Kidney epithelial cell (primary cell): Measurements from ENCODE around the gene TBC1D5. TPM values are rescaled to one million over a fixed set of nuclear protein-coding genes. Genes with fewer than 3 reads are reported as not detected.

ENCODE experiments used
- DNase-seq: peaks from one replicate; pipeline ENCODE4 v3.0.0-alpha.2; 2010; ENCODE audit warnings: low read depth
- H3K27me3 ChIP-seq: 2 replicates; pipeline ENCODE4 v1.6.0; 2011; ENCODE audit warnings: low read length; ENCODE audit not compliant: control insufficient read depth, insufficient read depth
- H3K36me3 ChIP-seq: 2 replicates; pipeline ENCODE4 v1.5.1; 2011; ENCODE audit warnings: low read length; ENCODE audit not compliant: control insufficient read depth, insufficient read depth
- H3K4me3 ChIP-seq: 2 replicates; pipeline ENCODE4 v1.5.1; 2011; ENCODE audit warnings: low read depth, mild to moderate bottlenecking, control low read depth, low read length
- total RNA-seq: library from RNA; depleted of rRNA; stranded (reverse); fragments of >200 nt; gene quantifications from 2 replicates; pipeline ENCODE4 v1.2.3, GENCODE V29; 2015
- TF ChIP-seq, protein P1 (sequence below): IDR thresholded peaks from 2 replicates; pipeline ENCODE4 v1.5.1; 2011; ENCODE audit warnings: mild to moderate bottlenecking, moderate library complexity, low read length, control low read depth, inconsistent platforms; ENCODE audit not compliant: insufficient read depth, poor library complexity, severe bottlenecking

Gene TBC1D5
- total RNA-seq, 1 donor from 2014 or later, result 100 TPM

DNA sequence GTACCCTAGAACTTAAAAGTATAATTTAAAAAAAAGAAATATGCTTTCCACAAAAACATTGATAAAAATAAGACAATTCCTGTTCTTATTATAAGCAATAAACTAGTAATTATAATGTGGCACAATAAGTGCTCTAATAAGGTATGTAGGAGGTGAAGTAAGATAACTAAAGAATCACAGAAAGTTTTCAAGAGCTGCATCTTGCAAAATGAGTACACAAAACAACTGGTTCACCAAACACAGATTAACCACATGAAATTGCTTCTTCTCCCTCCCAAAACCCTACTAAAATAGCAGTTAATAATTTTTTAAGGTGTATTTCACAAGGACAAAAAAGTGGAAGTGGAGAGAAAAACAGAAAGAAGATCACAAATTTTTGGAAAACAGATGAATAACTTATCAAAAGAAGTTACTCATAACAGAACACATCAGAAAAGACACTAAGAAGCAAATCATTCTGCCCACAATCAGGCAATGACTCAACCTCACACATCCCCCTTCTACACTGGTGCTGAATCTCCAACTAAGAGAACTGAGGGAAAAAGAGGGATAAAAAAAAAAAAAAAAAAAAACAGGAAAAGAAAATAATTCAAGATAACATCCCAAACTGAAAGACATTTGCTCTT, 64.2 kb downstream of the TBC1D5 start:
- no peak overlapping the region for H3K4me3 ChIP-seq
- DNase-seq, result peak; percentile 9
- H3K36me3 ChIP-seq, result no peaks in the 10 kb centered on the region

DNA sequence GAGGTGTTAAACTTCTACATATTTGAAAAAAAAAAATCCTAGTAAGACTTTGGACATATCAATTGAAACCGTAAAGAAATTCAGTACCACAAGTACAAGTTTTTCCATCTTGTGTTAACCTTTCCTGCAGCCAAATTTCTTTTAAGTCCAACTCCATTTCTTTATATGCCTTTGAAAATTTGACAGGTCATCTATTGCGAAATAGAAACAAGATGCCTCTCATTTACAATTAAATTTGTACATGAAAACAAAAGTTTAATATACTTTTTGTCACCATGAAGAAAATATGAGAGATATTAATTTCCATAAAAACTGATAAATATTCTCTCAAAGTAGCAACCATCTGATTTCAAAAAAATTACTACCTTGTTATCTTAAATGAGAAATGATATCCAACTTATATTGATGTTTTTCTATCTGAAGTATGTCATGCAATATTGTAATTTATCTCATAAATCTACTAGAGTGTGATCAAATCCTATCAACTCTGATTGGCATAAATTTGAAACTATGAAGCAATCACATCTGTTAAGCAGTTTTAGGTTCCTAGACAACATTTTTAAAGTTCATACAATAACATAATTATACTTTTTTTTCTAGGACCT, 68.2 kb downstream of the TBC1D5 start:
- no peak for DNase-seq
- H3K4me3 ChIP-seq, result no peak overlapping the region
- no peaks in the 10 kb centered on the region for H3K36me3 ChIP-seq
- TF ChIP-seq, protein P1, sequence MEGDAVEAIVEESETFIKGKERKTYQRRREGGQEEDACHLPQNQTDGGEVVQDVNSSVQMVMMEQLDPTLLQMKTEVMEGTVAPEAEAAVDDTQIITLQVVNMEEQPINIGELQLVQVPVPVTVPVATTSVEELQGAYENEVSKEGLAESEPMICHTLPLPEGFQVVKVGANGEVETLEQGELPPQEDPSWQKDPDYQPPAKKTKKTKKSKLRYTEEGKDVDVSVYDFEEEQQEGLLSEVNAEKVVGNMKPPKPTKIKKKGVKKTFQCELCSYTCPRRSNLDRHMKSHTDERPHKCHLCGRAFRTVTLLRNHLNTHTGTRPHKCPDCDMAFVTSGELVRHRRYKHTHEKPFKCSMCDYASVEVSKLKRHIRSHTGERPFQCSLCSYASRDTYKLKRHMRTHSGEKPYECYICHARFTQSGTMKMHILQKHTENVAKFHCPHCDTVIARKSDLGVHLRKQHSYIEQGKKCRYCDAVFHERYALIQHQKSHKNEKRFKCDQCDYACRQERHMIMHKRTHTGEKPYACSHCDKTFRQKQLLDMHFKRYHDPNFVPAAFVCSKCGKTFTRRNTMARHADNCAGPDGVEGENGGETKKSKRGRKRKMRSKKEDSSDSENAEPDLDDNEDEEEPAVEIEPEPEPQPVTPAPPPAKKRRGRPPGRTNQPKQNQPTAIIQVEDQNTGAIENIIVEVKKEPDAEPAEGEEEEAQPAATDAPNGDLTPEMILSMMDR, result no peak
- H3K27me3 ChIP-seq, result no peaks in the 10 kb centered on the region

More for the DNA sequence above, 64.2 kb downstream of the TBC1D5 start:
- H3K27me3 ChIP-seq, result no peaks in the 10 kb centered on the region
- TF ChIP-seq, protein P1, result no peak

DNA sequence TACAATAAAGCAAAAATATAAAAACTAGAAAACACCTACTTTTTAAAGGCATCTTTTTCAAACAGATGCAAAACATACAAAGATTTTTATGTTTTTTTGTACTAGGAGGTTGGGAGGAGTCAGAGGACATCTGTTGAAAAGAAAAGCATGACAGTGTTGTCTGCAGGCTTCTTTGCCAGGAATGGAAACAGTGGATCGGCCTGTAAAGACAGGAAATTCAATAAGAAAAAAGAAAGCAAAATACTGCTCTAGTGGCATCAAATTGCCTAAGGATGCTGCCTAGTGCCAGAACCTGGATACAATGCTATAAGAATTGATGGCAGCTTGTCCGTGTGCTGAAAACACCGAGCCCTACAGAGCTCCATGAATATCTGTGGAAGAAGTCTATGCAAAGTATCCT, 69.9 kb downstream of the TBC1D5 start:
- TF ChIP-seq, protein P1, result no peak
- H3K4me3 ChIP-seq, result no peak overlapping the region
- no peaks in the 10 kb centered on the region for H3K36me3 ChIP-seq
- no peak for DNase-seq
- no peaks in the 10 kb centered on the region for H3K27me3 ChIP-seq

DNA sequence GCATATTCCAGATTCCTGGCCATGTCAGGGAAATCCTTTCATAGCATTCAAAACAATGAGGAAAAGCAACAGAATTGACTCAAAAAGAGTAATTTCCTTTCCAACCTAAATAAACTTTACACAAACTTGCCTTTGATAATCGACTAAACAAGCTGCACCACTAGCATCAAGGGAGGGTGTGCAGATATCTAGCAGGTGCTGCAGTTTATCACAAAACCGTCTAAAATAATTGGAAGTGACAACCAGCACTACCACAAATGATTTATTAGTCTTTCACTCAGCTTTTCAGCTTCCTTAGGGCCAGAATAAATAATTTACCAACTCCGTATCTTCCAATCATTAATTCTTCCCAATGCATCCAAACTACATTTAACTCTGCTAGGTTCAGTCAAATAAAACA, 71.7 kb downstream of the TBC1D5 start:
- Histone ChIP-seq H3K36me3 (no peaks in the 10 kb centered on the region), H3K4me3 (no peak overlapping the region), H3K27me3 (no peaks in the 10 kb centered on the region)
- TF ChIP-seq, protein P1, result no peak
- DNase-seq, result no peak

DNA sequence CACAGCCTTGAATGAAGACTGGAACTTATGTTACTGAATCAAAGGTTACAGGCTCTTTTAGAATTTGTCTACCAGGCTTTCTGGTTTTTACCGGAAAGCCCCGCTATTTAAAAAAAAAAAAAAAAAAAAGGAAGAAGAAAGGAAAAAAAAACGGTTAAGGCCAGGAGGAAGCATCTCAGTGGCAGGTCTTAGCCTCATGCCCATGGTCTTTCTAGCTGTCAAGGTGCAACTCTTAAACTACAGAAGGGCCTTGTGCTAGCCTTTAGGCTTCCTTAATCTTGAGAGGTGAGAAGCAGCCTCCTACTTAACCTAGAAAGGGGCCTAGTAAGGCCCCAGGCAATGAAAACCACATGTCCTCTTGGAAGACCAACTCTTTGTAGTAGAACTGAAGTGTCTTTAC, 77.5 kb downstream of the TBC1D5 start:
- Histone ChIP-seq H3K36me3 (no peaks in the 10 kb centered on the region), H3K4me3 (no peak overlapping the region), H3K27me3 (no peaks in the 10 kb centered on the region)
- DNase-seq, result no peak
- TF ChIP-seq, protein P1, result no peak

DNA sequence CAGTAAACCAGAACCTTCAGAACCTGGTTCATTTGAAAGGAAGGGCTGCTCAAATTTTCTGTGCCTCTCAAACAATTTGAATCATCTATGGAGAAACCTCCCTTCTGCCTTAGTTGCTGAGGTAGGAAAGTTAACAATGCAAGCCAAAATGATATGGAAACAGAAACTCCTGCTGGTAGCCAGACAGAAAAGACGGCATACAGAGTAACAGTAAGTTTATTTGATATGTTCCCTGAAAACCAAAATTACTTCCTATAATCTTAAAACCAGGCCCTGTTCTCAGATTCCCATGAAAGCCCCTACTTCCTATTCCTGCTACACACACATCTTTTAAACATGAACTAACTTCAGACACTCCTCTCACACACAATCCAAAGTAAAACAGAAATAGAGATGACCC, 86.2 kb downstream of the TBC1D5 start:
- H3K27me3 ChIP-seq, result no peaks in the 10 kb centered on the region
- H3K4me3 ChIP-seq, result no peak overlapping the region
- no peaks in the 10 kb centered on the region for H3K36me3 ChIP-seq
- TF ChIP-seq, protein P1, result no peak
- no peak for DNase-seq
